Embryonic facial prominence (tissue), 1 donor: Measurements from ENCODE around the gene FOXJ3.
A peak's percentile ranks its signal among the peaks of the same experiment; 100 is the strongest.

Experiments used
- DNase-seq: peaks from one replicate; pipeline ENCODE4 v3.0.0-alpha.2; 2016; ENCODE audit errors: extremely low spot score

FOXJ3 gene

GRCh38 chr1:42189931-42190853 lies 144.8 kb downstream of the FOXJ3 start:
- no peak for DNase-seq

DNA sequence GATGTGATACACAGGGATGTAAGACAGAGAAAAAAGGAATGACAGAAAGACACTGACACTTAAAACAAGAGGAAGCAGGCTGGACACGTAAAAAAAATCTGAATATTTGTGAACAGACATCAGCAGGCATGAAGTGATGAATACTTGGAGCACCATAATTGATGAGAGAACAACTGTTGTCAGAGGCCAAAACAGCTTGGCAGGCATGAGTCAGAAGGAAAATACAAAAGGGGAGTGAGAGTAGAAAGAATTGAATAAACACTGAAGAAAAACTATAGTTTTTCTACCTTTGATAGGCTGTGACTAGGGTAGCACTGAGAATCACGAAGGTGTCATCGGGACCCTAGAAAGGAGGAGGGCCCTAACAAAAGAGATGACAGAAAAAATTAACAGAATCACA lies 148.9 kb downstream of the FOXJ3 start:
- DNase-seq, result no peak

- no peak for DNase-seq
Measured at GRCh38 chr1:42184616-42185015, 150.4 kb downstream of the FOXJ3 start.

DNA sequence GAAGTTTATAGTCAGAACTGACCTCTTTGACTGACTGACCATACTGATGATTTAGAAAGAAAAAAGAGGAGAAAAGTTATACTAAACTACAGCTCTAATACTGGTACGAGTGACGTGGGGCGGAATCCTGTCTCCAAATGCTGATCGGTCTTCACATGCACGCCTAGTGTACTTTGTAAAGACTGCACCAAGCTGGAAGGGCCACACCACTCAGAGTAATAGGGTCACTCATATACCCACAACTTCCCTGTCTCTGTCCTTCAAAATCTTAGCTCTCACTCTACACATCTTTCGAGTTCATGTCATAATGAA lies 151.1 kb downstream of the FOXJ3 start:
- no peak for DNase-seq

- DNase-seq, result no peak
Measured at GRCh38 chr1:42183210-42183956, 151.7 kb downstream of the FOXJ3 start.

- no peak for DNase-seq
Measured at GRCh38 chr1:42181687-42182086, 153.3 kb downstream of the FOXJ3 start.

GRCh38 chr1:42179900-42180329 lies 155.1 kb downstream of the FOXJ3 start:
- DNase-seq, result no peak

DNA sequence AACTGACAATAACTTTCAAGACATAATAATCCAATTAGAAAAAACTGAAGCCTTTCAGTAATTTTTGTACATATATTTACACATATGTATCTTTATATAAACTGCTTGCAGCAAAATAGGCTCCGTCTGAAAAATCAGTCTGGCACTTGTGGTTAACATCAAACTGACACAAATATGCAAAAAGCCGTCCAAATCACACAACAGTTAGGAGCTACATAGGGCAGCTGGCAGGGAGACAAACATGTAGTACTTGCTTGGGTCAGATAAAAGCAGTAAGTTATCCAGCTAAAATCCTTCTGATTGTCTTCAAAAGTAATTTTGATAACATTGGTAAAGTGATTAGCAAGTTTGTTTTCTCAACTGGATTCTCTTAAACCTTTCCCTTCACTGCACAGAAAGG lies 155.8 kb downstream of the FOXJ3 start:
- no peak for DNase-seq

- no peak for DNase-seq
Measured at GRCh38 chr1:42178249-42178648, 156.8 kb downstream of the FOXJ3 start.

DNA sequence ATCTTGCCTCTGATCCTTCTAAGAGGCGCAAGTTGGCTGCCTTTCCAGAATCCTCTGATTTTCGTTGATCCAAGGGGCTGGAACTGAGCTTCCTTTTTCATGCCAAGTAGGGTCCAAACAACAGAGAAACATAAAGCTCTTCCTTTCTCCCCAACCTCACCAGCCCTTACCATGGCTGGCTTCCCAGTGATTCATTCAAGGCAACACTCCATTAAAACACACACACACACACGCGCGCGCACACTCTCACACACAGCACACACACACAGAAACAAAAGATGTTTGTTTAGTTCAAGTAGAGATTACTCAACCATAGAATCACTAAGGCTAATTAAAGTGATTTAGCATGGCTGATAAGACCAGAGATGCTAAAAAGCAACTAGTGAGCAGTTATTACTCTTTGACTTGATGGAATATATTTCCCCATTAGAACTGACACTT lies 157.5 kb downstream of the FOXJ3 start:
- DNase-seq, result no peak

GRCh38 chr1:42176902-42177519 lies 158.0 kb downstream of the FOXJ3 start:
- no peak for DNase-seq

DNA sequence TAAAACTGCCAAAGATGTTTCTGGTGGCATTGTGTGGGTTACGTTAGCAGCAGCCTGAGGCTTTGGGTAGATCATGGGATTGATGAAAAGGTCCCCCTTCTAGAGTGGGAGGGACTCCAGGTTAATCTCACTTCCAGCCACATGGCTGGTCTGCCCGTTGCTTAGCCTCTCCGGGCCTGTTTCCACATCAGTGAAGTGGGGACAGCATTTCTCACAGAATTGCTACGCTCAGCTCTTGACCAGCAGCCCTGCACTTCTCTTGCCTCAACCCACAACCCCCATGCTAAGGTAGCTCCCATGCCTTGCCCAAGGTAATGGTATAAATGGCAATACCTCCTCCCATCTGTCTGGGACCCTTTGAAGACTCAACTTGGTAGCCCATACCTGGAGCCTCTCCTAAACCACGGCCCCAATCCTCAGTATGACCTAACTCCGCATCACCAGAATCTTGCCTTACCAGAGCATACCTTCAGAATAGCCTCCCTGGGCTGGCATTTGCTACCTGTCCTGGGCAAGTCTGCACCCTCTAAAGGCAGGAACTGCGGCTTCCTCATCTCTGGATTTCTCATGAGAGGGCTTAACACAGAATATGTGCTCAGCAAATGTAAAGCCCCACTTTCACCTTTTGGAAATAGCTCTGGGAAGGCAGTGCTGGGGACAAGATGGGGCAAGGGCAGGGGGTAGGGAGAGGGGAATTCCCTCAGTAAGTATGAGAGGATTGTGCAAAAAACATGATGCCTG lies 159.6 kb downstream of the FOXJ3 start:
- no peak for DNase-seq

DNA sequence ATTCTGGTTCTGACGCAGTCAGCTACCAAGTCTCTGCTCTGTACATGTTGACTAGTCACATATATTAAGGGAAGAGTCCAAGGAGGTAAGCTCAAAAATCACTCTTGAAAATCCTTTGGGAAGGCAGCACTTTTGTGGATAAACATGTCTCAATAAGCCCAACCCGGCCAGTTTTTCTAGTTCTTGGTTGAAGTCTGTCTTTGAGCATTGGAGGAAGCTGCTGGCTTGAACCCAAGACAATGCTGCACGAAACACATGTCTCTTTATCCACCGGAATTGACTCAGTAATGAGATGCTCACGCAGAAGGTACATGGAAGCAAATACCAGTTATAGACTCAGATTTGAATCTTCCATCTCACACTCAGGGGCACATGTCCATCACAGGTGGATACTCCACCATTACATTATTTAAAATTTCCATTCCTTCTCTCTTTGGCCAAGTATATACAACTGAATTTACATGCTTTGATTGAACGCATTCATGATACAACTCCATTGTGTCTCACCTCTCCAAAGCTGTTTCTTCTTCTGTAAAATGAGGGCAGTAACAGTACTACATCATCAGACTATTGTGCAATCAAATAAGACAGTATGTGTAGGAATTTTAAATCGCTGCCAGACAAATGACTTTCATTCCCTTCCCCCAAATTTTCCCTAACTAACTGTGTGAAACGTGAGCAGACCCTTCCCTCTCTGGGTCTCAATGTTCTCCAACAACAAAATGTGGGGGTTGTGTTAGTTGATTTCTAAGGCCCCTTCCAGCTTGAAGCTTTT lies 160.9 kb downstream of the FOXJ3 start:
- peak; percentile 46 for DNase-seq

DNA sequence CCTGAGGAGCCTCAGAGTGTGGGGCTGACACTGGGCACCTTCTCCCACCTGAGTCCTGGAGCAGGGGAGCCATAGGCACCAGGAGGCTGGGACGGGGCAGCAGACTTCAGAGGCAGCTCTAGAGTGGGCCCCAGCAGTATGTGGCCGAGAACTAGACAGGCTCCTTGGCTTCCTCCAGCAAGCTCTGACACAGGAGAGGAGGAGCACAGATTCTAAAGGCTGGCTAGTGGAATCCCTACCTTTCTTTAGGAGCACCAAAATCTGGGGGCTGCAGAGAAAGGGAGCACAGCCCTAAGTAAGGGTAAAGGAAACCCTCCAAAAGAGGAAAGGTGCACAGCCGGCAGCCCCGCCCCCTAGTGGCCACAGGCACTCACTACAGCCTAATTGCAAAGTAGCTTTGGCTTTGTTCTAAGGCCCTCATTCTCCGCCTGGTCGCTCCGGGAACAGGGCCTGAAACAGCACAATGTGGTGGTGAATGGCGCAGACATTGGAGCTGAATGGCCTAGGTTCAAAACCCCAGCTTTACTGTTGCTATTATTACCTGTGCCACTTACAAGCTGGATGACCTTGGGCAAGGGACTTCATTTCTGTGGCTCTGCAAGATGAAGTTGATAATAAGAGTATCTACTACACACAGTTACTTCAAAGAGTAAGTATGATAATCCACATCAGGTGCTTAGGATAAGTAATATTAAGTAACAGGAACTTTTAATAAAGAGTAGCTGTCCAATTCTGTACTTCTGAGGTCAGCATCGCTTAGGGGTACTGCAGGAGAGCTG lies 161.7 kb downstream of the FOXJ3 start:
- no peak for DNase-seq

GRCh38 chr1:42172381-42173133 lies 162.5 kb downstream of the FOXJ3 start:
- DNase-seq, result no peak

GRCh38 chr1:42171679-42172266 lies 163.3 kb downstream of the FOXJ3 start:
- DNase-seq, result no peak

DNA sequence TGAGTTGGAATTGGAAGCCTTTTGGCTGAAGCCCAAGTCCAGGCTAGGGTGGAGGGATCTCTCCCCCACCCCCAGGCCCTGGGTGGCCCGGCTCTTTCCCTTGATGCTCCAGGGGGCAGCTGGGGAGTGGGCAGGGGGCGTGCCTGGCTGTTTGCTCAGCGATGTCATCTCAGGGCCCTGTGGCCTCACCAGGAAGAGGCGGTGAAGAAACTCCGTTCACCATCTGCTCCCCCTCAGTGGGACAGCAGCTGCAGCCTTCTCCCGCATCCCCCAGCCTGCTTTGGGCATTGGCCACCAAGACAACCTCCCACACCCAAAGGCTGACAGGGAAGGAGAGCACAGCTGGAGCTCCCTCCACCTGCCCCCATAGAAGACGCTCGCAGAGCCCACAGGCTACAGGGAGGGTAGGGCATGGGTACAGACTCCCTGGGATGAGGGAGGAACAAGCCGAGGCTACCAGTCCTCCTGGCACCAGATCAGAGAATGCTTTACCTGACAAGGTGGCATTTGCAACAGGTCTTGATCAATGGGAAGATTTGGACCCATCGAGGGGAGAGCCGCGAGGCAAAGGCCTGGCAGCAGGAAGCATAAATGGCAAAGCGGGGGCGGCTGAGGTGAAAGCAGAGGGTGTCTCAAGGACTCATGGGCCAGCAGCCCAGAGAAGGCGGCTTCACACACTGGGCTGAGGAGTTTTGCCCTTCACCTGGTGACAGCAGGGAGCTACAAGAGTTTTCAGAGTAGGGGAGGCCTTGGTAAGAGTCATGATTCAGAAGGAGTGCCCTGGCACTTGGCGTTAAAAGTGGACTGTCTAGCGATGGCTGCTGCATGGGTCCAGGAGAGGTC lies 164.0 kb downstream of the FOXJ3 start:
- DNase-seq, result no peak

DNA sequence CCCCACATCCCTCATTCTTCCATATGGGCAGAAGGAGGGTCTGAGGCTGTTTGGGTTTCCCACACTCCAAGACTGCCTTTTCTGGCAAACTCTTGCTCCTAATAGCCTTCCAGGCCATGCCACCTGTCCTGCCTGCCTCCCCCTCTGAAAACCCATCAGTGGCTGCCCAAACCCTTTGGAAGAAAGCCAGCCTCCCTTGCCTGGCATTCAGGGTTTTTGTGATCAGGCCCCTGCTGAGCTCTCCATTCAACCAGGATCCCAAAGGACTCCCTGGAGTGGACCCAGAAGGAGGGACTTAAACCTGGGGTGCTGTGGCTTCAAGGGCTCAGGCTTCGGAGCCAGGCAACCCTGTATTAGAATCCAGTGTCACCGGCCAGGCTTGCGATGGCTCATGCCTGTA lies 166.3 kb downstream of the FOXJ3 start:
- DNase-seq, result no peak

- DNase-seq, result no peak
Measured at GRCh38 chr1:42168391-42168670, 166.7 kb downstream of the FOXJ3 start.
